GM12874 (cell line): ENCODE data around the gene WNT9B.

Experiments
- CTCF ChIP-seq: IDR thresholded peaks from 2 replicates; pipeline ENCODE4 v1.5.1; 2011; ENCODE audit warnings: low read depth, mild to moderate bottlenecking, control low read depth, low read length, moderate library complexity; ENCODE audit not compliant: insufficient read depth

WNT9B gene

DNA sequence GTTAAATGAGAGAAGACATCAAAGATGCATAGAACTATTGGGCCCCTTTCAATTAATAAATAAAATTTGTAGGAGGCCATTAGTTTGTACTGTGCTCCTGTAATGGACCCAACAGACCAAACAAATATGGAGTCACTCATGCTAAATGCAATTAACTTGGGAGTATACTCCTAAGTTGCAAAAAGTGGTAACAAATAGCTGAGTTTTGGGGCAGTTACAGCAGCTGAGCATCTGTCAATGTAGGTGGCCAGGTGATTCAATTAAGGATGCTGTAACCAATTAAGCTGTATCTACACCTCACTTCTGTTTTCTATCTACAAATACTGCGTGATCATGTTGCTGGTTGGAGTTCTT is 34.9 kb downstream of the WNT9B start:
- no peak for TF ChIP-seq CTCF

DNA sequence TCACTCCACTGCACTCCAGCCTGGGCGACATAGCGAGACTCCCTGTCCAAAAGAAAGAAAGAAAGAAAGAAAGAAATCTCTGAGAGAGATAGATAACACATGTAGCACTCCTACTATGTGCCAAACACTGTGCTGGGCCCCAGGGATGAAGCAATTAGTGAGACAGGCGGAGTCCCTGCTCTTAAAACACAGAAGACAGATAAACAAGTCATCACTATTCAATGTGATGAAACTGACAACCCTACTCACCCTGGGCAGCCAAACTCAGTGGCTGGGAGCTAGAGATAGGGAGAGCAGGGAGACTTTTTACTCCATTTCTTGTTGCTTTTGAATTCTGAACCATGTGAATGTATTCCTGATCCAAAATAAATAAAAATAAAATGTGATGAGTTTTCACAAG is 36.3 kb downstream of the WNT9B start:
- no peak for TF ChIP-seq CTCF

- no peak for TF ChIP-seq CTCF
Measured at GRCh38 chr17:46888727-46889126, 37.3 kb downstream of the WNT9B start.

- no peak for TF ChIP-seq CTCF
Measured at GRCh38 chr17:46889519-46889918, 38.1 kb downstream of the WNT9B start.

DNA sequence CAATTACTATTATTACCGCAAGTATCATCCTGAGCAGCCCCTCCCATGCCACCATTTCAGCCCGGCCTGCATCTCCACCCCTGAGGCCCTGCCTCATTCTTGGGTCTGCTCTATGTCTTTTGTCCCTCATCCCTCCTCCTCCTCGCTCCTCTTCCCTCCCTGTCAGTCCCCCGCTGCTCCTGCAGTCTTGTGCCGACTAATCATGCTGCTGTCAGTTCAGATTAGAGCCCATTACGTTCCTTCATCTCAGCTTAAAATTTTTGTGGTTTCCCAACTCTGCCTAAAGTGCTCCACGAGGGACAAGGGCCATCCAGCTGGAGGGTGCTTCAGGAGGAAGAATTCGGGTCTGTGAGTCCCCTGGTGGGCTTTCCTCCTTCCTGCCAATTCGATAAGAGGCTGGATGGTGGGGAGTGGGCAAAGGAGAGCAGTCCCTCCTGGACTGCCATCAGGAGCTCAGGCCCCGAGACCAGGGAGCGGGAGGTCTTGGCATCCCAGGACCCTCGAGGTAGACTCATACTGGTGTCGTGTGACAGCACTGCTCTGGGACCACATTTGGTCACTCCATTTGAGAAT is 38.7 kb downstream of the WNT9B start:
- no peak for TF ChIP-seq CTCF

DNA sequence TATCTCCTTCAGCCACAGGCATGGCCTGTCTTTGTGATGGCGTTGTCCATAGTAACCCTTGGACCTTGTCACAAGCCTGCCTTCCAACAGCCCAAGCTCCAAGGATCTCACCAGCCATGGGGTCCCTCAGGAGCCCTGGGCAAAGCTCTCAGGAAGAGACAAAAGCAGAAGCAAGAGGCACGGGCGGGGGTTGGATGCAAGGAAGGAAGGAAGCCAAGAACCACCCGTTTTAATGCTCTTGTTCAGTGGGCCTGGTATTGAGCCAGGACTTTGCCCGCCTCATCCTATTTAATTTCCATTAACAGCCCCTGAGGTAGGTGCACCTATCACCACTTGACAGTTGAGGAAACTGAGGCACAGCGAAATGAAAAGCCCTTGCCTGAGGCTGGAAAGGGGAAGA is 39.3 kb downstream of the WNT9B start:
- TF ChIP-seq CTCF, result no peak

GRCh38 chr17:46892192-46892703 is 40.9 kb downstream of the WNT9B start:
- no peak for TF ChIP-seq CTCF
